Activated CD8-positive, alpha-beta T cell treated with anti-CD3 and anti-CD28 coated beads for 36 hours (primary cell): ENCODE results near the gene COA4. TPM values are rescaled to one million over a fixed set of nuclear protein-coding genes. Genes with fewer than 3 reads are reported as not detected.
"Not testable (repeated sequence)": the region's sequence is repeated elsewhere in the genome, so short reads cannot be mapped to it uniquely, and the experiment has no call there.

ENCODE experiments used
- ATAC-seq: fragments of 200-7000 bp; cut with Tn5 transposase; one replicate; pipeline ENCODE4 v1.10.0; 2021; ENCODE audit warnings: mild to moderate bottlenecking, moderate library complexity
- CTCF ChIA-PET: fragments of 350-600 bp; sonication (Branson Sonifier 250); formaldehyde crosslinking; loops from one replicate; lab custom pipeline; 2021; ENCODE audit warnings: antibody characterized with exemption; lab: Charles Lee
- POLR2A ChIA-PET: fragments of 350-600 bp; sonication (Branson Sonifier 250); formaldehyde crosslinking; loops from one replicate; lab custom pipeline; 2021; ENCODE audit warnings: antibody characterized with exemption; lab: Charles Lee
- DNase-seq: peaks from one replicate; pipeline ENCODE4 v3.0.0-alpha.2; 2020
- H3K27ac Mint-ChIP-seq: one replicate; pipeline ENCODE4 v1.8.0; 2021; ENCODE audit warnings: mild to moderate bottlenecking, mixed read lengths
- H3K27me3 Mint-ChIP-seq: one replicate; pipeline ENCODE4 v1.8.0; 2021; ENCODE audit warnings: mixed read lengths
- H3K36me3 Mint-ChIP-seq: one replicate; pipeline ENCODE4 v1.8.0; 2021; ENCODE audit warnings: low read depth, mixed read lengths
- H3K4me1 Mint-ChIP-seq: one replicate; pipeline ENCODE4 v1.8.0; 2021; ENCODE audit warnings: low read depth, mixed read lengths
- H3K4me3 Mint-ChIP-seq: one replicate; pipeline ENCODE4 v1.8.0; 2021; ENCODE audit warnings: mild to moderate bottlenecking, moderate library complexity, mixed read lengths
- H3K9me3 Mint-ChIP-seq: one replicate; pipeline ENCODE4 v1.8.0; 2021; ENCODE audit warnings: mixed read lengths
- CTCF ChIP-seq: fragments of 200-600 bp; IDR thresholded peaks from one replicate; pipeline ENCODE4 v1.8.0; 2022; ENCODE audit warnings: antibody characterized with exemption, mild to moderate bottlenecking
- intact Hi-C: fragments of 100-400 bp; cut with micrococcal nuclease; formaldehyde crosslinking; loops from one replicate; pipeline ENCODE4 v1.10.0; 2022
- total RNA-seq, 2 experiments: library from RNA; stranded (reverse); gene quantifications; one replicate each; pipeline ENCODE4 v1.2.3, GENCODE V29; 2021

COA4 gene
- total RNA-seq, 2 experiments from 2014 or later: 106 to 116 TPM

- peaks cover 19% of the 10 kb centered on the region for H3K36me3 Mint-ChIP-seq
- H3K4me3 Mint-ChIP-seq: no peak overlapping the region
- ChIA-PET CTCF (no interaction called here), POLR2A (no interaction called here)
- DNase-seq (no peak), ATAC-seq (no peak)
- no peaks in the 10 kb centered on the region for H3K9me3 Mint-ChIP-seq
- peaks cover 5% of the 10 kb centered on the region for H3K4me1 Mint-ChIP-seq
- H3K27me3 Mint-ChIP-seq: no peaks in the 10 kb centered on the region
- no peak for TF ChIP-seq CTCF
- no peak overlapping the region for H3K27ac Mint-ChIP-seq
- intact Hi-C loops: no loop called here
Measured at GRCh38 chr11:73889536-73889935, 12.9 kb upstream of the COA4 start.

DNA sequence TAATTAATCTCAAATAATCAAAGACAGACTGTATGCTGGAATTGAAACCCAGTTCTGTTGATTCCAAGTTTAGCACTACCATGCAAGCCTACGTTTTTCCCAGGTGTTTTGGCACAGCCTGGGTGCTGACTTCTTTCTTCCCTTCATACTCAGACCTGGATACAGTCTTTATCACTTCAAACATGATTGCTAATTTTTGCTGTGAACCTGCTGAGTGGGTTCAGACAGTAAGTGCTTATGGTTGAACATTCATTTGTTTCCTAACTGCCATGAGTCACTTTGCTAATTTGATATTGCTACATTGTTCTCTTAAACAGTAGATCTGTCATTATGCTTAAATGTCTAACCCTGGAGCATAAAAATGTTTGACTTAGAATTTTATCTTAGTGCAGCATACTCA lies 12.4 kb upstream of the COA4 start:
- H3K36me3 Mint-ChIP-seq: peaks cover 20% of the 10 kb centered on the region
- H3K4me1 Mint-ChIP-seq: peaks cover 5% of the 10 kb centered on the region
- intact Hi-C loops: no loop called here
- ATAC-seq: no peak
- H3K27me3 Mint-ChIP-seq: no peaks in the 10 kb centered on the region
- H3K4me3 Mint-ChIP-seq: no peak overlapping the region
- H3K9me3 Mint-ChIP-seq: no peaks in the 10 kb centered on the region
- DNase-seq: no peak
- ChIA-PET POLR2A (no interaction called here), CTCF (no interaction called here)
- H3K27ac Mint-ChIP-seq: no peak overlapping the region
- no peak for TF ChIP-seq CTCF

DNA sequence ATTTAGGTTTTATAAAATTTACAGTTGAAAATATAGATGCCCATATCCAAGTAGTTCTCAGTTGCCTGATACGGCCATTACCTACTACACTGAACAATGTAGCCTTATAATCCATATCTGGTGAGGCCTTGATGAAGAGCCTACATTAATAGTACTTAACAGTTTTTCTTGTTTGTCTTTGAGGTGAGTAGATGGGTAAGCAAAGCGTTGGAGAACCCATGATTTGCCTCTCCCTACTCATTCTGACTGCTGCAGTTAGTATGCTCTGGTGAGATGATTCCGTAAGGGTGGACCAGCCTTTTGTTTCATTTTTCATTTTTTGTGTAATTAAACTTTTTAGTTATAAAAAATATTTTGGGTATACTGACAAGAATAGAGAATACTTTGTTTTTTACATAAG lies 11.6 kb upstream of the COA4 start:
- ChIA-PET POLR2A (interaction anchor here (0.7 kb wide), 1 partner anchor 146 kb away, joined by 3 read pairs; no protein-coding TSS in a partner anchor), CTCF (interaction anchor here (1.3 kb wide), 1 partner anchor 18 kb away, joined by 3 read pairs; no protein-coding TSS in a partner anchor)
- intact Hi-C loops: no loop called here
- Mint-ChIP-seq H3K9me3 (no peaks in the 10 kb centered on the region), H3K36me3 (peaks cover 24% of the 10 kb centered on the region), H3K4me3 (no peak overlapping the region), H3K27me3 (no peaks in the 10 kb centered on the region), H3K27ac (no peak overlapping the region), H3K4me1 (peaks cover 5% of the 10 kb centered on the region)
- DNase-seq: no peak
- no peak for ATAC-seq
- no peak for TF ChIP-seq CTCF

GRCh38 chr11:73883856-73884255 lies 7.2 kb upstream of the COA4 start:
- no peak overlapping the region for H3K27ac Mint-ChIP-seq
- H3K27me3 Mint-ChIP-seq: no peaks in the 10 kb centered on the region
- ChIA-PET POLR2A (no interaction called here), CTCF (no interaction called here)
- DNase-seq (no peak), ATAC-seq (no peak)
- intact Hi-C loops: no loop called here
- peaks cover 7% of the 10 kb centered on the region for H3K4me1 Mint-ChIP-seq
- no peak for TF ChIP-seq CTCF
- H3K36me3 Mint-ChIP-seq: peaks cover 22% of the 10 kb centered on the region
- H3K4me3 Mint-ChIP-seq: no peak overlapping the region
- no peaks in the 10 kb centered on the region for H3K9me3 Mint-ChIP-seq

DNA sequence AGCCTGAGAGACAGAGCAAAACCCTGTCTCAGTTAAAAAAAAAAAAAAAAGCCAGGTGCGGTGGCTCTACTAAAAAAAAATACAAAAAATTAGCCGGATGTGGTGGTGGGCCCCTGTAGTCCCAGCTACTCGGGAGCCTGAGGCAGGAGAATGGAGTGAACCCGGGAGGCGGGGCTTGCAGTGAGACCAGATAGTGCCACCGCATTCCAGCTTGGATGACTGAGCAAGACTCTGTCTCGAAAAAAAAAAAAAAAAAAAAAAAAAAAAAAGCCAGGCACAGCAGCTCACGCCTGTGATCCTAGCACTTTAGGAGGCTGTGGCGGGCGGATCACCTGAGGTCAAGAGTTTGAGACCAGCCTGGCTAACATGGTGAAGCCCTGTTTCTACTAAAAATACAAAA lies 3.8 kb upstream of the COA4 start:
- DNase-seq, intact Hi-C loops, ATAC-seq, POLR2A ChIA-PET, H3K27me3 Mint-ChIP-seq, H3K9me3 Mint-ChIP-seq, H3K27ac Mint-ChIP-seq, H3K4me3 Mint-ChIP-seq: not testable (repeated sequence)
- H3K4me1 Mint-ChIP-seq: peaks cover 18% of the 10 kb centered on the region
- peaks cover 25% of the 10 kb centered on the region for H3K36me3 Mint-ChIP-seq
- CTCF ChIA-PET: interaction anchor here (1.6 kb wide), 1 partner anchor 11 kb away, joined by 4 read pairs; no protein-coding TSS in a partner anchor
